Measurements from ENCODE around the gene MYOM1.

The MYOM1 gene

GRCh38 chr18:3184275-3184963 is 35.3 kb downstream of the MYOM1 start:
- no peak for DNase-seq (ENCODE audit: low read depth)

GRCh38 chr18:3183103-3183717 is 36.6 kb downstream of the MYOM1 start:
- DNase-seq (ENCODE audit: low read depth), result no peak

- DNase-seq (ENCODE audit: low read depth), result no peak
Measured at GRCh38 chr18:3180325-3180724, 39.4 kb downstream of the MYOM1 start.

GRCh38 chr18:3179430-3180089 is 40.2 kb downstream of the MYOM1 start:
- no peak for DNase-seq (ENCODE audit: low read depth)

GRCh38 chr18:3177902-3178687 is 41.7 kb downstream of the MYOM1 start:
- no peak for DNase-seq (ENCODE audit: low read depth)

- no peak for DNase-seq (ENCODE audit: low read depth)
Measured at GRCh38 chr18:3175195-3175758, 44.5 kb downstream of the MYOM1 start.

- no peak for DNase-seq (ENCODE audit: low read depth)
Measured at GRCh38 chr18:3172097-3172496, 47.7 kb downstream of the MYOM1 start.

GRCh38 chr18:3171631-3172030 is 48.1 kb downstream of the MYOM1 start:
- DNase-seq (ENCODE audit: low read depth), result no peak

GRCh38 chr18:3170441-3171161 is 49.2 kb downstream of the MYOM1 start:
- no peak for DNase-seq (ENCODE audit: low read depth)

- no peak for DNase-seq (ENCODE audit: low read depth)
Measured at GRCh38 chr18:3164381-3164780, 55.4 kb downstream of the MYOM1 start.

GRCh38 chr18:3163968-3164367 is 55.8 kb downstream of the MYOM1 start:
- DNase-seq (ENCODE audit: low read depth), result no peak

- DNase-seq (ENCODE audit: low read depth), result no peak
Measured at GRCh38 chr18:3162181-3162580, 57.6 kb downstream of the MYOM1 start.

GRCh38 chr18:3159830-3160229 is 59.9 kb downstream of the MYOM1 start:
- no peak for DNase-seq (ENCODE audit: low read depth)

GRCh38 chr18:3157606-3158005 is 62.2 kb downstream of the MYOM1 start:
- no peak for DNase-seq (ENCODE audit: low read depth)

GRCh38 chr18:3157086-3157485 is 62.7 kb downstream of the MYOM1 start:
- DNase-seq (ENCODE audit: low read depth), result no peak

GRCh38 chr18:3156325-3156640 is 63.5 kb downstream of the MYOM1 start:
- no peak for DNase-seq (ENCODE audit: low read depth)

- no peak for DNase-seq (ENCODE audit: low read depth)
Measured at GRCh38 chr18:3154214-3154613, 65.6 kb downstream of the MYOM1 start.

- no peak for DNase-seq (ENCODE audit: low read depth)
Measured at GRCh38 chr18:3153107-3153704, 66.6 kb downstream of the MYOM1 start.

GRCh38 chr18:3152294-3152693 is 67.5 kb downstream of the MYOM1 start:
- no peak for DNase-seq (ENCODE audit: low read depth)

- DNase-seq (ENCODE audit: low read depth), result no peak
Measured at GRCh38 chr18:3151399-3152264, 68.1 kb downstream of the MYOM1 start.

Data from activated T-helper 1 cell treated with Interleukin-2 at 50 U/mL for 16 hours (primary cell).